Stimulated activated CD4-positive, alpha-beta T cell treated with anti-CD3 and anti-CD28 coated beads, Interleukin-12 subunit alpha, Interleukin-12 subunit beta, amount 100 ng/mL, for 4 hours (primary cell): ENCODE data around the gene SRP68.
"Not testable (repeated sequence)": the region's sequence is repeated elsewhere in the genome, so short reads cannot be mapped to it uniquely, and the experiment has no call there.

ENCODE experiments used
- DNase-seq: peaks from one replicate; pipeline ENCODE4 v3.0.0-alpha.2; 2020

Gene SRP68

GRCh38 chr17:76089680-76090516 lies 17.6 kb upstream of the SRP68 start:
- no peak for DNase-seq

- no peak for DNase-seq
These were observed 16.7 kb upstream of the SRP68 start for GRCh38 chr17:76088868-76089576.

- DNase-seq = no peak
These were observed 15.9 kb upstream of the SRP68 start for GRCh38 chr17:76088041-76088867.

- no peak for DNase-seq
These were observed 15.2 kb upstream of the SRP68 start for GRCh38 chr17:76087531-76087930.

- DNase-seq = no peak
These were observed 14.1 kb upstream of the SRP68 start for GRCh38 chr17:76086384-76086783.

- DNase-seq = no peak
These were observed 13.5 kb upstream of the SRP68 start for GRCh38 chr17:76085731-76086366.

GRCh38 chr17:76085066-76085730 lies 12.9 kb upstream of the SRP68 start:
- no peak for DNase-seq

GRCh38 chr17:76083536-76084182 lies 11.3 kb upstream of the SRP68 start:
- DNase-seq = no peak

GRCh38 chr17:76082326-76083251 lies 10.3 kb upstream of the SRP68 start:
- DNase-seq = no peak

- no peak for DNase-seq
These were observed 9.2 kb upstream of the SRP68 start for GRCh38 chr17:76081295-76082210.

GRCh38 chr17:76080768-76081287 lies 8.5 kb upstream of the SRP68 start:
- DNase-seq = no peak

- DNase-seq = no peak
These were observed 7.8 kb upstream of the SRP68 start for GRCh38 chr17:76079956-76080767.

GRCh38 chr17:76079535-76079955 lies 7.2 kb upstream of the SRP68 start:
- DNase-seq = no peak

- DNase-seq = no peak
These were observed 6.7 kb upstream of the SRP68 start, which contains the start of gene ZACN for GRCh38 chr17:76078860-76079534. ZACN (plus strand) TSS chr17:76079182; CDS start chr17:76079265, 83 bp downstream.

- DNase-seq = not testable (repeated sequence)
These were observed 6.1 kb upstream of the SRP68 start for GRCh38 chr17:76078370-76078769.

GRCh38 chr17:76077584-76078110 lies 5.3 kb upstream of the SRP68 start:
- no peak for DNase-seq
